Sigmoid colon (tissue), 4 donors: ENCODE results near the gene TNFAIP1.
A peak's percentile ranks its signal among the peaks of the same experiment; 100 is the strongest.

ENCODE experiments used
- CTCF ChIP-seq, 4 experiments: fragments of 450-650 bp in 3 of 4; fragments of 200-600 bp in 1 of 4; IDR thresholded peaks; one replicate each; pipeline ENCODE4 v1.5.1; 2016 to 2019; ENCODE audit warnings: antibody characterized with exemption in 4 of 4, mild to moderate bottlenecking in 3 of 4, moderate library complexity in 2 of 4
- EP300 ChIP-seq, 4 donors: sonication (generic); formaldehyde crosslinking; IDR thresholded peaks; one replicate each; pipeline ENCODE4 v1.6.1; 2017; ENCODE audit warnings: antibody characterized with exemption in 4 of 4
- POLR2A ChIP-seq, 2 donors: fragments of 450-650 bp; IDR thresholded peaks; one replicate each; pipeline ENCODE4 v1.6.1; 2016; ENCODE audit warnings: antibody characterized with exemption in 2 of 2, mild to moderate bottlenecking in 2 of 2, moderate library complexity in 2 of 2
- POLR2AphosphoS5 ChIP-seq, 4 donors: sonication (generic); formaldehyde crosslinking; IDR thresholded peaks; one replicate each; pipeline ENCODE4 v1.6.1; 2017; ENCODE audit warnings: antibody characterized with exemption in 4 of 4

GRCh38 chr17:28357061-28357900, 21.7 kb downstream of the TNFAIP1 start, which contains the start of gene POLDIP2:
- no peak for TF ChIP-seq CTCF (IDR thresholded peaks at IDR 0.05)
- peak; percentile 70 to 93 (median 91) for TF ChIP-seq POLR2AphosphoS5 (IDR thresholded peaks at IDR 0.05)
- TF ChIP-seq POLR2A (IDR thresholded peaks at IDR 0.05): peak; percentile 67 to 71
- peak in 1 of 4 donors; percentile 70 for TF ChIP-seq EP300 (IDR thresholded peaks at IDR 0.05)
